Measurements from ENCODE around the gene TNFRSF1A.

The TNFRSF1A gene

DNA sequence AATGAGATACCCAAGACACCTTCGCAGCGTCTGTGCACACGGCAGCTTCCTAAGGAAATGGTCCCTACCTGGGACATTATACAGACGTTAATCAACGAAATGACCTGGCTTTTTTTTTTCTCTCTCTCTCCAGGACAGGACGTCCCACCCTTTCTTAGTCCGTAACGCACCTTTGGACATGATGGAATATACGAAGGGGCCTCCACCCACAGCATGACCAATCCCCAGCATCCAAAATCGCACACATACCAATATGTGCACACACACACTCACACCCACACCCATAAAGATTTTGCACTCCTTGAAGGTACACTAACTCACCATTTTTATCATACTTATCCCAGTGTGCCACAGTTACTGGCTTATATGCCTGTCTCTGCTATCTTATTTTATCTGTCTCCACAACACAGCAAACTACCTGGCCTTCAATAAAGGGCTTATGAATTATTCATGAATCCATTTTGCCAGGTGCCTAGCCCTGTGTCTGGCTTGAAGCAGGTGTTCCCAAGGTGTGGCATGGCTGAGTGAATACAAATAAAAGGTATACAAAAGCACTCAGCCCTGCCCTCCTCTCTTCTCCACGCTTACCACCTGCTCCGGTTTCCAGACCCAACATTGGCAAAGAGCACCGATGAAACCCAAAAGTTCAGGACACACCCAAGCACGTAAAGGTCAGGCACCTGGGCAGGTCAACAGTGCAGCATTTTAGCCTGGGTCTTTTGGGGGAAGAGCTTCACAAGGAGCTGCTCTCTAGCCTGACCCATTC is 31.3 kb upstream of the TNFRSF1A start:
- no peak overlapping the region for H3K27ac ChIP-seq (ENCODE audit: low read length)
- H3K79me2 ChIP-seq (ENCODE audit: low read length) = no peaks in the 10 kb centered on the region
- TF ChIP-seq EZH2phosphoT487 (IDR thresholded peaks at IDR 0.05; ENCODE audit: low read depth) (no peak), CTCF (IDR thresholded peaks at IDR 0.05; ENCODE audit: low read depth, low read length) (no peak)
- H3K36me3 ChIP-seq (replicated peaks; ENCODE audit: low read depth, low read length) = no peaks in the 10 kb centered on the region
- no peaks in the 10 kb centered on the region for H3K9me3 ChIP-seq (ENCODE audit: insufficient read depth, low read length)
- no peak overlapping the region for H3K9ac ChIP-seq (ENCODE audit: low read length)
- peaks cover 42% of the 10 kb centered on the region for H3K27me3 ChIP-seq (ENCODE audit: low read depth, low read length)
- H4K20me1 ChIP-seq (ENCODE audit: insufficient read depth, low read length) = no peaks in the 10 kb centered on the region
- H2AFZ ChIP-seq (ENCODE audit: low read depth, low read length) = no peak overlapping the region
- H3K4me1 ChIP-seq (ENCODE audit: low read length) = peaks cover 2% of the 10 kb centered on the region
- H3K4me2 ChIP-seq (ENCODE audit: low read length) = no peak overlapping the region
- H3K4me3 ChIP-seq (ENCODE audit: low read length) = no peak overlapping the region

GRCh38 chr12:6372403-6373003 is 30.6 kb upstream of the TNFRSF1A start:
- Histone ChIP-seq H3K9ac (ENCODE audit: low read length) (no peak overlapping the region), H2AFZ (ENCODE audit: low read depth, low read length) (no peak overlapping the region), H3K9me3 (ENCODE audit: insufficient read depth, low read length) (no peaks in the 10 kb centered on the region), H3K4me3 (ENCODE audit: low read length) (no peak overlapping the region), H3K79me2 (ENCODE audit: low read length) (no peaks in the 10 kb centered on the region), H3K27ac (ENCODE audit: low read length) (no peak overlapping the region), H4K20me1 (ENCODE audit: insufficient read depth, low read length) (no peaks in the 10 kb centered on the region), H3K4me1 (ENCODE audit: low read length) (peaks cover 9% of the 10 kb centered on the region), H3K4me2 (ENCODE audit: low read length) (no peak overlapping the region), H3K36me3 (replicated peaks; ENCODE audit: low read depth, low read length) (no peaks in the 10 kb centered on the region), H3K27me3 (ENCODE audit: low read depth, low read length) (peaks cover 40% of the 10 kb centered on the region)
- TF ChIP-seq CTCF (IDR thresholded peaks at IDR 0.05; ENCODE audit: low read depth, low read length) = no peak
- TF ChIP-seq EZH2phosphoT487 (IDR thresholded peaks at IDR 0.05; ENCODE audit: low read depth) = no peak

DNA sequence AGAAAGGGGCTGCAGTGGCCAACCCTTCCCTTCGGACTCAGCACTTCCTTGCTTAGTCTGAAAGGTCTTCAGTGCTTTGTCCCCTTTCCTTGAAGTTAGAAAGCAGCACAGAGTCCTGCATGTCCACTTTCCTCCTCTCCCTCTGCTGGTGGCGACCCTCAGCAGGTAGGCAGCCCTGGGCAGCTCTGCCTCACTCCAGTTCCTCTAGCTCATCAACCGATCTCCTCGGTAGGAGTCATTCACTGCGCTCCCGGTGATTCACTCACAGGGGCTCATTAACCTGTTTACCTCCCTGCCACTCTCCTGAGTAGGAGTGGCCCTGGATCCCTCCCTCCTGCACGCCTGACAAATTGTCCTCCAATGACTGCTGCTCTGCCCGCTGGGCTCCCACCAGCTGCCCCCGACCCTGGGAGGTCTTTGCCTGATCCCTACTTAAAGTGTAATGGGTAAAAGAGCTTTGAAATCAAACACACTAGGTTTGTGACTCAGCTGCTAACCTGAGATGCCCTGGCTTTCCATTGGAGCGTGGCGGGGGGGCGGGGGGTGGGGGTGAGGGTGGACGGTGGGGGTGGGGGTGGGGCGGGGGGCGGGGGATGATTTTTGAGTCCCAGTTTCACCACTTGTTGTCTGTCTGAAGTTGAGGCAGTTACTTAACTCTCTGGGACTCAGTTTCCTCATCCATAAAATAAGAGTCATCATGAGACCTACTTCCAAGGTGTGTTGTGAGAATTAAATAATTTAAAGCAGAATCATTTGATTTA is 29.3 kb upstream of the TNFRSF1A start:
- Histone ChIP-seq H3K27ac (ENCODE audit: low read length) (no peak overlapping the region), H3K4me1 (ENCODE audit: low read length) (peaks cover 13% of the 10 kb centered on the region), H3K9ac (ENCODE audit: low read length) (no peak overlapping the region), H3K9me3 (ENCODE audit: insufficient read depth, low read length) (no peaks in the 10 kb centered on the region), H3K27me3 (ENCODE audit: low read depth, low read length) (peaks cover 28% of the 10 kb centered on the region), H3K36me3 (replicated peaks; ENCODE audit: low read depth, low read length) (no peaks in the 10 kb centered on the region), H3K4me2 (ENCODE audit: low read length) (no peak overlapping the region), H4K20me1 (ENCODE audit: insufficient read depth, low read length) (no peaks in the 10 kb centered on the region), H3K4me3 (ENCODE audit: low read length) (no peak overlapping the region), H3K79me2 (ENCODE audit: low read length) (no peaks in the 10 kb centered on the region), H2AFZ (ENCODE audit: low read depth, low read length) (no peak overlapping the region)
- no peak for TF ChIP-seq CTCF (IDR thresholded peaks at IDR 0.05; ENCODE audit: low read depth, low read length)
- TF ChIP-seq EZH2phosphoT487 (IDR thresholded peaks at IDR 0.05; ENCODE audit: low read depth) = no peak

DNA sequence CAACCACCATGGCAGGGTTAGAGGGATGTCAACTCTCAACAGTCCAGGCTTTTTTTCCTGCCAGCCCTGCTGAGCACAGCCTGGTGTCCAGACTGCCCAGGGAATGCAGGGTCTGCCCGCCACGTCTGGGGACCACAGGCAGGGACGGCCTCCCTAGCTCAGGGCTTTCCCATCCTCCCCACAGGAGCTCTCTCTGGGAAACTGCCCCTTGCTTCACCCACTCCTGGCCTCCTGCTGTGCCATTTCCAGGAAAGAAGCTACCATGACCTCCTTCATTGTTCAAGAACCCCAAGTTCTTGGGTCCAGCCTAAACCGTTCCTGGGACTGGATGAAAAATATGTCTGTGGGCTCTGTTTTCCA is 28.7 kb upstream of the TNFRSF1A start:
- no peak overlapping the region for H3K27ac ChIP-seq (ENCODE audit: low read length)

More for the DNA sequence above, 28.7 kb upstream of the TNFRSF1A start:
- no peak overlapping the region for H3K4me2 ChIP-seq (ENCODE audit: low read length)
- H3K4me1 ChIP-seq (ENCODE audit: low read length) = peaks cover 13% of the 10 kb centered on the region
- H2AFZ ChIP-seq (ENCODE audit: low read depth, low read length) = no peak overlapping the region
- H3K36me3 ChIP-seq (replicated peaks; ENCODE audit: low read depth, low read length) = no peaks in the 10 kb centered on the region
- H3K9ac ChIP-seq (ENCODE audit: low read length) = no peak overlapping the region
- H3K27me3 ChIP-seq (ENCODE audit: low read depth, low read length) = peaks cover 22% of the 10 kb centered on the region
- TF ChIP-seq EZH2phosphoT487 (IDR thresholded peaks at IDR 0.05; ENCODE audit: low read depth) = no peak
- H3K9me3 ChIP-seq (ENCODE audit: insufficient read depth, low read length) = no peaks in the 10 kb centered on the region
- H3K4me3 ChIP-seq (ENCODE audit: low read length) = no peak overlapping the region
- H4K20me1 ChIP-seq (ENCODE audit: insufficient read depth, low read length) = no peaks in the 10 kb centered on the region
- no peaks in the 10 kb centered on the region for H3K79me2 ChIP-seq (ENCODE audit: low read length)
